IPS DF 4.7 (cell line): ENCODE data around the gene ZACN.
"Not testable (repeated sequence)": the region's sequence is repeated elsewhere in the genome, so short reads cannot be mapped to it uniquely, and the experiment has no call there.

Source experiments
- DNase-seq: peaks from one replicate; pipeline ENCODE4 v3.0.0-alpha.2; 2013; ENCODE audit warnings: low spot score; ENCODE audit errors: extremely low read depth

ZACN gene

DNA sequence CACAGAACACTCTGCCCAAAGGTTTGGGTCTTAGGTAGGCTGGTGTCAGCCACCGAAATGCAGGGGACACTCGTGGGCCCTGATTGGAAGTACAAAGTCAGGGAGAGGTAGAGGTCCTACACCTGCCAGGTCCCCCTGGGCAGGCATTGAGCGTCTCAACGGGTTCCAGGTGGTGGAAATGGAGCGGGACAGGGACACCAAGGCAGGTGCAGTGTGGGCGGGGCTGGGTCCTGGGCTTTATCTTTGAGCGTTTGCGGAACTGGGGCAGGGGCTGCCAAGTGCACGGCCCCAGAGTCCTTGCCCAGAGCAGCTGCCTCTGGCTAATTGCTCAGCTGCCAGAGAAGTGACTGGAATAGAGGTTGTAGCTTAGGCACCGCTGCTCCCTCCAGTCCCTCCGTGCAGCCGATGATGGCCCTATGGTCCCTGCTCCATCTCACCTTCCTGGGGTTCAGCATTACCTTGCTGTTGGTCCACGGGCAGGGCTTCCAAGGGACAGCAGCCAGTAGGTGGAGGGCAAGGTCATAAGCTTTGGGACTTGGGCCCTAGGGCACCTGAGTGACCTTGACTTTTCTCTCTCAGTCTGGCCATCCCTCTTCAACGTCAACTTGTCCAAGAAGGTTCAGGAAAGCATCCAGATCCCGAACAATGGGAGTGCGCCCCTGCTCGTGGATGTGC, at the start of gene ZACN:
TSS of gene ZACN (plus strand) at position 323 of the 675 bp plus-strand sequence. CDS start at position 406, 83 bp downstream.
- no peak for DNase-seq

DNA sequence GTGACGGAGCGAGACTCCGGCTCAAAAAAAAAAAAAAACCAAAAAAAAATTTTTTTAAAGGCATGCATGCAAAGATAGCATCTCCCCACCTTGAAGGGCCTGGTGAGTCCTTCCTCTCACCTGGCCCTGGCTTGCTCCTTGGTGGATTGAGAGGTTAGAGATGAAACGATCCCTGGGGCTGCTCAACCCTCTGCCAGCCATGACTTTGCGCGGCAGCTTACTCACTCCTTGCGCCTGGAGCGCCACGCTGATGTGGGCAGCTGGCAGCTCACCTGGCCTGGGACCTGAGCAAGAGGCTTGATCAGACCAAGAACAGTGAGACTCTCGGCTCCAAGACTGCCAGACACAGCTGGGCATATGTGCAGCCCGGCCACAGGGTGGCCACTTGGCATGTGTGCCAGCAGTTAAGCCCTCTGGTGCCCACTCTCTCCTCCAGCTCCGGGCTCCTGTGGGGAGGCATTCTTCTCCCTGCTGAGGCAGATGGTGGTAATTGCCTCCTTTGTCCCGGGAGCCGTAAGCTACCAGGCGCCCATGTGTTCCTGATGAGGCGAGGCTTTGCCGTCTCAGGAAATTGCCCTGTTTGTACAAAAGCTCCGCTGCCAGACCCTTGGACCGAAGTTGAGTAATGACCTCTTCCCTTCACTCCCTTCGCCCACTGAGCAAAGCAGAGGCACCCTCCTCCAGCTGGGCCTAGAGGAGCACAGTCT, 46.8 kb upstream of the ZACN start:
- DNase-seq: no peak

DNA sequence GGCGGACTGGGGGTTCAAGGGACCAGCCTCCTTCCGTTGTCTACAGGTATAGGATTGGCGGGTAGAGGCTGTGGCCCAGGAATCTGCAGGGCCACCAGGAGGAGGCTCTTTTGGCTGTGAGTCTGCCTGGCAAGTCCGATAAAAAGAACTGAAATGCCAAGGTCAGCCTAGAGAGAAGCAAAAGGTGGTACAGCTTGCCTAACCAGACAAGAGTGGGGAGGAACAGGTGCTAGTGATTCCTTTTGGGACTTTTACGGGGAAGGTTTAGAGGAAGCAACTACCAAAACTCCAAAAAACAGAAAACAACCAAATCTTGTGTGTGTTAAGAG, 46.2 kb upstream of the ZACN start:
- no peak for DNase-seq

DNA sequence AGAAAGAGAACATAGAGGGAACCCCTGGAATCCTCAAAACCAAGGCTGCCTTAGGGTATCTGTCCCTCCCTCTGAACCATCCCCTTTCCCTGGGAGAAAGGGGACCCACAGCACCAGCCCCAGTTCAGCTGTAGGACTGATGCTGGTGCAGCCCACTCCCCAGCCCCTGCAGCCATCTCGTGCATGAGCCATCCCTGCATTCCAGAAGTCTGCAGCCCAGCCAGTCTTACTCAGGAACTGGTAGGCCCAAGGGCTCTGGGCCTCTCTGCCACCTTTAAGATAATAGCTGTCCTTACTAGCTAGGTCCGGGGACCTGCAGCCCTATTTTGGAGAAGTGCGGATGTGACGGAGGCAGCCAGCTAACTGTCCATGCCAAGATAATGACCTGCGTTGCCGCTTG, 45.8 kb upstream of the ZACN start:
- DNase-seq: no peak

DNA sequence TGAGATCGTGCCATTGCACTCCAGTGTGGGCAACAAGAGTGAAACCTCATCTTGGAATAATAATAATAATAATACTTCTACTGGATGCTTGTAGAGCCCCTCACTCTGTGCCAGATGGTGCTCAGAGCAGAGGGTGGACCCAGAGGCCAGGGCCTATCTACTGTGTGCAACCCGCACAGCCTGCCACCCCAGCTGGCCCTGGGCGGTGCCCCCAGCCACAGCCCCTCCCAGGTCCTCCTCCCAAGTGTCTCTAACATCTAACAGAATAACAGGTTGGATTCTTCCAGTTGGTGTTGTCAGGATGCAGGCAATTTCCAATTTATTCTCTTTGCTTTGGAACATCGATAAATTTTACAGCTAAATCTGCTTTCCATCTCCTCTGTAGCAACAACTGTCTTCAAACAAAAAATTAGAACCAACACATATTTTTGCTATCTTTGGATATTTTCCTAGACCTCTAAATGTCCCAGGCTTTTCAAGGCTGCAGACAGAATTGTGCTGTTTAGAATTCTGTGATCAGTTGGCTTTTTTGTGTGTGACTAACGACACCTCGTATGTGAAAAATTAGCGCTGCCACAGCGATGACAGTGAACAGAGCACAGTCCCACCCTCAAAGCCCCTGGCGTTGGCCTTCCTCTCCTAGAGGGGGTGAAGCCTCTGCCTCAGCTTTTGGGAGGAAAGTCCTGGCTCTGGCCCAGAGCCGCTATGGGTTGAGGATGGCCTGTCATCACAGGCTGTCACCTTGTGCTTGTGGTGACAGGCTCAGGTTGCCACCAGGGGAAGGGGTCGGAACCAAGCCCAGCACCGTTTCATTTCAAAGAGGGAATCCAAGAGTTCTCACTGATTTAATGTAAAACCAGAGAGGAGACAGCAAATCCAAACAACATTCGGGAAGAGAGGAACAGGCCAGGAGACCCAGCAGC, 44.3 kb upstream of the ZACN start:
- no peak for DNase-seq

DNA sequence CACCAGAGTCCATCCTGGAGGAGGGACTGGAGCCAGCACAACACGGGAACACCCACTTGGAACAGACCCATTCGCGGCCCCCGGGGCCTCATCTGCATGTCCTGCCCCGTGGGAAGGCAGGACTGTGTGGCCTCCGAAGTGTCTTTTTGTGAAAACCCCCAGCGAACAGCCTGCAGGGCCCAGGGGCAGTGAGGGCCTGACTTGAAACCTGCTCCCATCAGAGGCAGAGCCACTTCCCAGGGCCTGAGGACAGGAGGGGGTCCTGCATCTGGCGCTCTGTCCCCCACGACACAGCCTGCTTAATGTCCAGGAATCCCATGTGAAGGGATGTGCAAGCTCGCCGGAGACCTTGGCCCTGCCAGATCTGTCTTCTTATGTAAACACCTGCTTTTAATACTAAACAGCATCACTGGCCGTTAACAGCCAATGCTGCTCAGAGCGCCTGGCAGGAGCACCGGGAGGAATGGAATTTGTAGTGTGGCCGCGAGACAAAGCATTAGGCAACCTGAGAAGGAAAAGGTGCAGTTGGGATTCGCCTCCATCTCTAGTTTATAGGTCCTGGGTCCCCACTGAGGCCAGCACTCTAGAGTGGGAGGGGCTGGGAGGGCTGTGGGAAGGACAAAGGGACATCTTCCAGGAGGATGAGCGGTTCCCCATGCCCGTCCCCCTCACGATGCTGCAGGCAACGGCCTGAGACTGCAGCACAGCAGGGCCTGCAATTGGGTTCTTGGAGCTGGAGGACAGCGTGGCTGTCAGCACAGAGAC, 42.3 kb upstream of the ZACN start:
- DNase-seq: no peak

DNA sequence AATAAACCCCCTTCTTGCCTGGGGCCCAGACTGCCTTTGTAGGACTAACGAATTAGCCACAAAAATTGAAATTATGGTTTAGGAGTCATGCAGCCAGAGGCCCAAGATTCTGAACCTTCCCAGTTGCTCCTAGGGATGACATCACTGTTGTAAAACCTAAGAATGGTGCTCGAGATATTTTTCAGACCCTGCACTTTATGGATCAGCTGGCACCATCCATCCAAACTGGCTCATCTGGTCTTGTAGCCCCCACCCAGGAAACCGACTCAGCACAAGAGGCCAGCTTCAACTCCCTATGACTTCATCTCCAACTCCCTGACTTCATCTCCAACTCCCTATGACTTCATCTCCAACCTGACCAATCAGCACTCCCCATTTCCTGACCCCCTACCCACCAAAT, 40.9 kb upstream of the ZACN start:
- DNase-seq: no peak

DNA sequence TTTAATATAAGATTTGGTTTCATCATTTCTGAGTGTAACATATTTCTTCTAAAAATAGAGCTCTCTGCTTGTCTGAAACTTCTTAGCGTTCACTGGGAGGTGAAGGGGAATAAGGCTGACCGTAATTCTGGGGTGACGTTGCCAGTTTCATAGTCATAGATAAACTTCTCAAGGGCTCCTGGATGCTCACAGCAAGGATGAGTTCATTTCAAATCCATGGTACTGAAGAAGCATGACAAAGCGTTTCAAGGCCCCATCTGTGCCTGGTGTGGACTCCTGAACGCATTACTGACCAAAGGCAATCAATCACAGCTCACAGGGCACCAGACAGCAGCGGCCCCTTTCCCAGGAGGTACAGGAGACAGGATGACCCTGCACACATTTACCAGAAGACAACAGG, 39.9 kb upstream of the ZACN start:
- DNase-seq: no peak

DNA sequence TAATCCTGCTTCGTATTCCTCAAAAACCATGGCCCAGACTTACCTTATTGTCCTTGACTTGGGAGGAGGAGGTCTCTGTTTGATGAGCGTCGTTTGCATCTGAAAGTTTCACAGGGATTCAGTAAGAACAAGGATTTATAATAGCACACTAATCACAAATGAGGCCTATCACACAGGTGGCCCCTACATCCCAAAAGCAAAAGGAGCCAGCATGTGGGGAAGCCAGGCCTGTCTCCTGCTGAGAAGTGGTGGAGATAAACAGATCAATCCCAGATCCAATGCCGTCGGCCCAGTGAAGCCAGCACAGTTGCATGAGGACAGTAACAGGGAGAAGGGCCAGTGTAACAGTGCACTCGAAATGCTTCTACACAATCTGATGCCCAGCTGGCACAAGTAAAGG, 38.6 kb upstream of the ZACN start:
- no peak for DNase-seq

DNA sequence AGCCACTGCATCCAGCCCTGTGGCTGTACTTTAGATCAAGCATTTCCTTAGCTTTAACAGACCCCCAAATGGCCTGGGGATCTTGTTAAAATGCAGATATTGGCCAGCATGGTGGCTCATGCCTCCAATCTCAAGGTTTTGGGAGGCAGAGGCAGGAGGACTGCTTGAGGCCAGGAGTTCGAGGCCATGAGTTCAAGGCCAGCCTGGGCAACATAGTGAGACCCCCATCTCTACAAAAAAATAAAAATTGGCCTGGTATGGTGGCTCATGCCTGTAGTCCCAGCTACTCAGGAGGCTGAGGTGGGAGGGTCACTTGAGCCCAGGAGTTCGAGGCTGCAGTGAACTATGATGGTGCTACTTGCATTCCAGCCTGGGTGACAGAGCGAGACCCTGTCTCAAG, 36.1 kb upstream of the ZACN start:
- DNase-seq: not testable (repeated sequence)

DNA sequence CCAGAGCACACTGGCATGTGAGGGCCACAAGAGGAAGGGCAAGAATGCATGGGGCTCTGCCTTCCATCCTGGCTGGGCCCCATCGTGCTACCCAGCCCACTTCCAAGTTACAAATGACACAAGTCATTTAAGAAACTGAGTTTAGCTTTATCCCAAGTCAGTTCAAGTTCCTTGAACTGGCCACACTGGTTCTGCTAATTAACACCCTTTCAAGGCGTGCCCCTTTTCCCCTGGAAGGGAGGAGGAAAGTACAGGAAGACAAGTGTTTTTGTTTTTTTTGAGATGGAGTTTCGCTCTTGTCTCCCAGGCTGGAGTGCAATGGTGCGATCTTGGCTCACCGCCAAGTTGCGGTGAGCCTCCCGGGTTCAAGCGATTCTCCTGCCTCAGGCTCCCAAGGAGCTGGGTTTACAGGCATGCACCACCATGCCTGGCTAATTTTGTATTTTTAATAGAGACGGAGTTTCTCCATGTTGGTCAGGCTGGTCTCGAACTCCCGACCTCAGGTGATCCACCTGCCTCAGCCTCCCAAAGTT, 34.4 kb upstream of the ZACN start:
- DNase-seq: not testable (repeated sequence)

DNA sequence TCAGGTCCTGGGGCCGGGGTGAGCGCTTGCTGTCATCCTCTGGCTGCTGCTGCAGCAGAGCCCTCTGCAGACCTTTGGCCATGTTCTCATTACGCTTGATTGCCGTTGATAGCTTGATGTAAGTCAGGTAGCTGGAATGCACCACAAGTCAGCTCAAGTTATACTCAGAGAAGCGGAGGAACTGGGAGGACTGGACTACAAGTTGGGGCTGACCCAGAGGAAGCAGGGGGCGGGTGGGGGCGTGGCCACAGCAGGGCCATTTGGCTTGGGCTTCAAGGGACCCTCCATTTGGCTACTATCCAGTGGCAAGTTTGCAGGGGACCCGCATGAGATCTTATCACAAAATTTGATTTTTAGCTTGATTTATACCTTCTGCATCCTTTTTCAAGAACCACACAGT, 32.9 kb upstream of the ZACN start:
- no peak for DNase-seq

DNA sequence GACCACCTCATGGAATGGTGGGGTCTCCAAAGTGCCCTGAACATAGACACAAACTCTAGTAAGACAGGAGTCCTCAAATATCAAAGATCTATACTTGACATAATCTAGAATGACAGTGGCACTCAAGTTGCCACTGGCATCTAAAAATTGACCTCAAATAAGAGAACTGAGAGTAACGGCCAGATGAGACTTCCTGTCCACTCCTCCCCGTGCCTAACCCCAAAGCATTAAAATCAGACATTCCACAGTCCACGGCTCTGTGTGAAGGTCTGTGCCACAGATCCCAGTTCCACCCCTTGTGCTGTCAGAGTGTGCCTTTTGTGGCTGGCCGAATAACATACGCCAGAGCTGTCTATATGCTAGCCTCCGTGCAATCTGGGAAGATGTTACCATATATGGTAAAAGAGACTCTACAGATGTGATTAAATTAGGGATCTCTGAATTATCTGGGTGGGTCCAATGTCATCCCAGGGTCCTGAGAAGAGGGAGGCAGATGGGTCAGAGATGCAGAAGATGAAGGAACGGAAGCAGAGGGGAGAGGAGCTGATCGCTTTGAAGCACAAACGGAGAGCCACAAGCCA, 30.9 kb upstream of the ZACN start:
- DNase-seq: no peak

DNA sequence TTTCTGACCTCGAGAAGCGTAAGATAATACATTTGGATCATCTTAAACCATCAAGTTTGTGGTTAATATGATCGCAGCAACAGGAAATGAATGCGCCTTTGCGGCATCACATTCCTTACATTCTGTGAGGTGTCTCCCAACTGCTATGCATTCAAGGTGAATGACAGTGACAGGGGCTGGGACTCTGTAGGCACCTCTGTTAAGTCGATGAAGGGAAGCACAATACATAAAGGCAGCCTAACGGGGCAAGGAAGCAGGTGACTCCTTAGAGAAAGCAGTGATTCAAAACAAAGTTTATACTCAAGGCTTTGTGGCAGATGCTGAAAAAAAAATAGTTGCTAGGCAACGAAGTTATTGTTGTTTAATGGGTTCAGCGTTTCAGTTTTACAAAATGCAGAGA, 30.3 kb upstream of the ZACN start:
- no peak for DNase-seq

DNA sequence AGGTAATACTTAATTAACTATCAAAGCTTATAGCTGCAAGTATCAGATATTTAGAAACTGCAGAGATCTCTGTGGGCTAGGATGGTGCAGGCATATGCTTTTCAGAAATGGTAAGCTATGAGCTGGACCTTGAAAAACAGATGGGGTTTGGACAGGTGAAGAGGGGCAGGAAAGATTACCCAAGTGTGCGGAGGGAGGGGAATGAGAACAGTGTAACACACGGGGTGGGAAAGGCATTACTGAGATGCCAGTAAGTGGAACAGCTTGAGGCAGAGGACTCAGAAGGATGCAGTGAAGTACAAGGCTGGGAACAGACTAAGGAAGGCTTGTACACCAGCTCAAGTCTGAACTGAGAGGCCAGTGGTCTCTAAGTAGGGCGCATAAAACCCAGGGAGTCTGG, 29.7 kb upstream of the ZACN start:
- DNase-seq: no peak

DNA sequence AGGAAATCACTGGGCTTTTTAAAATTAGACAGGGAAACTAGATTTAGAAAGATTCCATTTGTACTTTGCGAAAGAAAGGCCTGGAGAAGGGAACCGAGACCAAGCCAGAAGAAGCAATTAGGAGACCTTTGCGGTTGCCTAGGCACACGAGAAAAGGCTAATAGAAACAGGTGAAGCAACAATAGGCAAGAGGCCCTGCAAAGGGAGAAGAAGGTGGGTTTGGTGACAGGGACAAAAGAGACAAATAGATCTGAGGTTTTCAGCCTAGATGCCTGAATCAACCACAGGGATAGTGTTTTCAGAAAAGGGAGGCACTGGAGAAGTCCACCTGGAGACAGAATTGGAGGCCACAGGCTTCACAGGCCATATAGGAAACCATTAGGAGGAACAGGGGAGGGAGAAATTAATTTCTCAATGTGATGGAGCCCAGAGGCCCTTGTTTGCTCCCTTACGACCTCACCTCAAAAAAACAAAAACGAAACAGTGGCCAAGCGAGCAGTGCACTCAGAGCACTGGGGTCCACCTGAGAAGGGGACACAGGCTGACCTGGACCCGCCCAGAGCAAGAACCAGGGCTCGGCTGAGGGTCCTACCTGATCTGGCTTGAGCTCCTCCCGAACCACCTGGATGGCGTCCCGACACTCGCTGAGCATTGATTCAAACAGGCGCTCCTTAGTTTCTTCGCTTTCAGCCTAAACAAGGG, 29.0 kb upstream of the ZACN start:
- no peak for DNase-seq

DNA sequence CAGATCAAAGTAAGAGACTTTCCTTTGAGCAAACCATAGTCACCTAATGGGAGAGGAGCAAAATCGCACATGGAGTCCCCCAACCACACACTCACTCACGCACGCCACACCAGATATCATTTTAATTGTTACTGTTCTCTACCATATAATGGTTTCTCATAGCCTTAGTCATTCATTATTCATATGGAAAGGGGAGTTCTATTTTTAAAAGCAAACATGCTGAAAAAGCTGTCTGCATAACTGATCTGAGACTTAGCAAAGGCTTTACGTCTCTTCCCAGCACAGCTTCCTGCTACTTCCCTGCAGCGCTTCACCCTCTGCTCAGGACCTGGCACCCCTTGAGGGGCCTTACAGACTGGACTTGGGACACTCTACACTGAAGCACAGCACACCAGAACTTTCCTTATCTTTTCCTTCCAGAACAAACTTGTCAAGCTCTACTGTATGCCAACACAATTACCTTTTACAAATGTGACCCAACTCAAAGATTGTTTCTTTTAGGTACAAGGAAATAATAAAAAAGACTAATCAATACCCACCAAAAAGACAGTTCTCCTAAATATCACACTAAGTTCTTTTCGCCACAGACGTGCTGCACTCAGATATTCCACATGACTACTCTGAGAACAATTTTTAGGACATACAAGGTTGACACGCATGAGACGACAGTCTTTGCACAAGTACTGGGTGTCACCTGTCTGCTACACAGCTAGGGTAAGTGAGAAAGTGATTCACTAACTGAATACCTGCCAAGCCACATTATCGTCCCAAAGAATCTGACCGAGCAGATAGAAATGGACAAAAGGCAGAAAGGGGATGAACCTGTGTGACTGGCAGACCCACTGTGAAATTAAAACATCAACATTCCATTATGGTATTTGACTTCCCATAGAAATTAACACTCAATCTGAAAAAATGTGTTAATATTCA, 28.2 kb upstream of the ZACN start:
- no peak for DNase-seq

DNA sequence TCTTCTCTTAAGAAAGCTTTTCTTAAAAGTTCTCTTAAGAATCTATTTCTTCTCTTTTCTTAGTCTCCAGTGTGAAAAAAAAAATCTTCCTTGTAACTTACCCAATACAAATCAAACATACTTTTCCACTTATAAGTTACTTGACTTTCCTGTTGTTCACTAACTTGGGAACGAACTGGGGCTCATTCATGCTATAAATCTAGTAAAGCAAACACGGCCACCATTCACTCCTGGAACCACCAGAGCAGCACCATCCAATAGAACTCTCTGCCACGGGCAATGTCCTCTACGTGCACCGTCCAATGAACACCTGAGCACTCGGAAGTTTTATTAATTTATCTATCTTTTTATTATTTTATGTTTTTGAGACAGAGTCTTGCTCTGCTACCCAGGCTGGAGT, 27.4 kb upstream of the ZACN start:
- no peak for DNase-seq
